ENCODE results near the gene PROX1.

DNA sequence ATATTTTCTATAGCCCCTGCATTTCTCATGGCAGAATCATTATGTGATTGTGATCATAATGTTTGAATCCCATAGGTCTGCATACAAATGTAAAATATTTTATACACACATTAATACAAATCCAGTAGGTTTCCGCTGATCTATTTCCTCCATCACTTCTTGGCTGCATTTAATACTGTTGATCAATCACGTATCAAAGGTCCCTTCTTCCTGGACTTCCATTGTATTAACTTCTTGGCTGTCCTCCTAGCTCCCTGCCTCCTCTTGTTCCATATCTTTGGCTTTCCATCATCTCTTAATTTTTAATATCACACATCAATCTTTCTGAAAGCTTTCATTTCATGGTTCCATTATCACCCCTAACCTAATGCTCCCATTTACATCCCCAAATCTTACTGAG, 97.6 kb downstream of the PROX1 start:
- TF ChIP-seq, protein P1, sequence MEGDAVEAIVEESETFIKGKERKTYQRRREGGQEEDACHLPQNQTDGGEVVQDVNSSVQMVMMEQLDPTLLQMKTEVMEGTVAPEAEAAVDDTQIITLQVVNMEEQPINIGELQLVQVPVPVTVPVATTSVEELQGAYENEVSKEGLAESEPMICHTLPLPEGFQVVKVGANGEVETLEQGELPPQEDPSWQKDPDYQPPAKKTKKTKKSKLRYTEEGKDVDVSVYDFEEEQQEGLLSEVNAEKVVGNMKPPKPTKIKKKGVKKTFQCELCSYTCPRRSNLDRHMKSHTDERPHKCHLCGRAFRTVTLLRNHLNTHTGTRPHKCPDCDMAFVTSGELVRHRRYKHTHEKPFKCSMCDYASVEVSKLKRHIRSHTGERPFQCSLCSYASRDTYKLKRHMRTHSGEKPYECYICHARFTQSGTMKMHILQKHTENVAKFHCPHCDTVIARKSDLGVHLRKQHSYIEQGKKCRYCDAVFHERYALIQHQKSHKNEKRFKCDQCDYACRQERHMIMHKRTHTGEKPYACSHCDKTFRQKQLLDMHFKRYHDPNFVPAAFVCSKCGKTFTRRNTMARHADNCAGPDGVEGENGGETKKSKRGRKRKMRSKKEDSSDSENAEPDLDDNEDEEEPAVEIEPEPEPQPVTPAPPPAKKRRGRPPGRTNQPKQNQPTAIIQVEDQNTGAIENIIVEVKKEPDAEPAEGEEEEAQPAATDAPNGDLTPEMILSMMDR (IDR thresholded peaks at IDR 0.05) = no peak
- no peak for TF ChIP-seq POLR2AphosphoS5 (IDR thresholded peaks at IDR 0.05)
- TF ChIP-seq POLR2A (IDR thresholded peaks at IDR 0.05) = no peak
